Smooth muscle cell (in vitro differentiated cells): Measurements from ENCODE around the gene TPK1. TPM values are rescaled to one million over a fixed set of nuclear protein-coding genes. Genes with fewer than 3 reads are reported as not detected.

ENCODE experiments used
- DNase-seq: peaks from one replicate; lab custom pipeline; 2025; ENCODE audit not compliant: unreplicated experiment; lab: John Stamatoyannopoulos, UW
- H2AFZ ChIP-seq: fragments of 200-600 bp; sonication (generic); 2 replicates; pipeline ENCODE4 v1.6.0; 2016; ENCODE audit warnings: antibody characterized with exemption, low read depth, mild to moderate bottlenecking
- H3F3A ChIP-seq: fragments of 200-600 bp; sonication (generic); 2 replicates; pipeline ENCODE4 v1.6.0; 2017; ENCODE audit warnings: antibody characterized with exemption, low read depth
- H3K27ac ChIP-seq: fragments of 200-600 bp; sonication (generic); 2 replicates; pipeline ENCODE4 v1.5.1; 2016; ENCODE audit warnings: low read depth, mild to moderate bottlenecking
- H3K27me3 ChIP-seq: fragments of 200-600 bp; sonication (generic); 2 replicates; pipeline ENCODE4 v1.6.1; 2016; ENCODE audit warnings: low read depth, mild to moderate bottlenecking
- H3K36me3 ChIP-seq: fragments of 200-600 bp; sonication (generic); 2 replicates; pipeline ENCODE4 v1.5.1; 2016; ENCODE audit warnings: low read depth
- H3K4me1 ChIP-seq: fragments of 200-600 bp; sonication (generic); 2 replicates; pipeline ENCODE4 v1.5.1; 2016; ENCODE audit warnings: low read depth
- H3K4me2 ChIP-seq: fragments of 200-600 bp; sonication (generic); 2 replicates; pipeline ENCODE4 v1.6.0; 2016; ENCODE audit warnings: mild to moderate bottlenecking
- H3K4me3 ChIP-seq: fragments of 200-600 bp; sonication (generic); 2 replicates; pipeline ENCODE4 v1.5.1; 2016; ENCODE audit warnings: mild to moderate bottlenecking
- H3K79me2 ChIP-seq: fragments of 200-600 bp; sonication (generic); 2 replicates; pipeline ENCODE4 v1.6.0; 2016; ENCODE audit warnings: low read depth, mild to moderate bottlenecking
- H3K9ac ChIP-seq: fragments of 200-600 bp; sonication (generic); 2 replicates; pipeline ENCODE4 v1.6.0; 2016; ENCODE audit warnings: low read depth
- H3K9me3 ChIP-seq: fragments of 200-600 bp; sonication (generic); replicated peaks from 2 replicates; pipeline ENCODE4 v1.5.1; 2016; ENCODE audit warnings: low read depth
- H4K20me1 ChIP-seq: fragments of 200-600 bp; sonication (generic); 2 replicates; pipeline ENCODE4 v1.6.0; 2016; ENCODE audit warnings: low read depth
- WGBS: methylation state at CpG from one replicate; pipeline ENCODE4 v1.1.7; 2016; ENCODE audit warnings: low lambda C conversion rate; 5-methylcytosine and 5-hydroxymethylcytosine counted together
- polyA plus RNA-seq: library from polyadenylated mRNA; unstranded; fragments of >200 nt; fragmentation: Nextera tagmentation; extraction: Ambion mirVana; gene quantifications from 2 replicates; pipeline ENCODE4 v1.2.1, GENCODE V29; 2016
- total RNA-seq: library from RNA; depleted of rRNA; stranded (reverse); fragments of >200 nt; gene quantifications from 2 replicates; pipeline ENCODE4 v1.2.3, GENCODE V29; 2014
- TF ChIP-seq, protein P1 (sequence below): fragments of 200-600 bp; sonication (generic); IDR thresholded peaks from 2 replicates; pipeline ENCODE4 v1.5.1; 2017; ENCODE audit warnings: borderline replicate concordance, mild to moderate bottlenecking, antibody characterized with exemption; ENCODE audit not compliant: insufficient read depth, poor library complexity, severe bottlenecking

The TPK1 gene
- total and polyA plus RNA-seq, 2 experiments from 2014 or later: 1.2 to 1.9 TPM

DNA sequence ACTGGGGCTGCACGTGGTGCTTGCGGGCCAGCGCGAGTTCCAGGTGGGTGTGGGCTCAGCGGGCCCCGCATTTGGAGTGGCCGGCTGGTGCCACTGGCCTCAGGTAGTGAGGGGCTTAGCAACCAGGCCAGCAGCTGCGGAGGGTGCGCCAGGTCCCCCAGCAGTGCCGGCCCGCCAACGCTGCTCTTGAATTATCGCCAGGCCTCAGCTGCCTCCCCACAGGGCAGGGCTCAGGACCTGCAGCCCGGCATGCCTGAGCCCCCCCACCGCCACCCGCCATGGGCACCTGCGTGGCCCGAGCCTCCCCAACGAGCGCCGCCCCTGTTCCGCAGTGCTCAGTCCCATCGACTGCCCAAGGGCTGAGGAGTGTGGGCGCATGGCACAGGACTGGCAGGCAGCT lies 185.4 kb downstream of the TPK1 start:
- TF ChIP-seq, protein P1, sequence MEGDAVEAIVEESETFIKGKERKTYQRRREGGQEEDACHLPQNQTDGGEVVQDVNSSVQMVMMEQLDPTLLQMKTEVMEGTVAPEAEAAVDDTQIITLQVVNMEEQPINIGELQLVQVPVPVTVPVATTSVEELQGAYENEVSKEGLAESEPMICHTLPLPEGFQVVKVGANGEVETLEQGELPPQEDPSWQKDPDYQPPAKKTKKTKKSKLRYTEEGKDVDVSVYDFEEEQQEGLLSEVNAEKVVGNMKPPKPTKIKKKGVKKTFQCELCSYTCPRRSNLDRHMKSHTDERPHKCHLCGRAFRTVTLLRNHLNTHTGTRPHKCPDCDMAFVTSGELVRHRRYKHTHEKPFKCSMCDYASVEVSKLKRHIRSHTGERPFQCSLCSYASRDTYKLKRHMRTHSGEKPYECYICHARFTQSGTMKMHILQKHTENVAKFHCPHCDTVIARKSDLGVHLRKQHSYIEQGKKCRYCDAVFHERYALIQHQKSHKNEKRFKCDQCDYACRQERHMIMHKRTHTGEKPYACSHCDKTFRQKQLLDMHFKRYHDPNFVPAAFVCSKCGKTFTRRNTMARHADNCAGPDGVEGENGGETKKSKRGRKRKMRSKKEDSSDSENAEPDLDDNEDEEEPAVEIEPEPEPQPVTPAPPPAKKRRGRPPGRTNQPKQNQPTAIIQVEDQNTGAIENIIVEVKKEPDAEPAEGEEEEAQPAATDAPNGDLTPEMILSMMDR: no peak

DNA sequence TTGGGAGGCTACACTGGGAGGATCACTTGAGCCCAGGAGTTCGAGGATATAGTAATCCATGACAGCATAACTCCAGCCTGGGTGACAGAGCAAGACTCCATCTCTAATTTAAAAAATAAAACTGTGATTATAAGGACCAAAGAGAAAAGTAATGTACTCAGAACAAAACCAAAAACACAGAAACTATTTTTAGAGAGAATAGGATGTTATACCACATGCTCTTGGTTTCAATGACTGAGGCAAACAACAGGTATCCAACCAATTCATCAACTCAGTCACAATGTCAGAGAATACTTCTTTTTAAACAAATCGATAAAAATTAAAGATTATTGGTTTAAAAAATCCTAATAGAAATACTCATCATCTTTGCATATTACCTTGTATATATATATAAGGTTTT lies 186.7 kb downstream of the TPK1 start:
- Histone ChIP-seq H3K27ac (no peak overlapping the region), H3K27me3 (no peaks in the 10 kb centered on the region), H3K4me3 (no peak overlapping the region), H3K9ac (no peak overlapping the region), H2AFZ (no peak overlapping the region), H3K4me1 (no peaks in the 10 kb centered on the region), H3K9me3 (no peaks in the 10 kb centered on the region), H3K4me2 (no peak overlapping the region), H4K20me1 (no peaks in the 10 kb centered on the region), H3K79me2 (no peaks in the 10 kb centered on the region), H3F3A (no peaks in the 10 kb centered on the region), H3K36me3 (no peaks in the 10 kb centered on the region)
- TF ChIP-seq, protein P1: no peak
- 79% methylated on average over 2 of the region's 2 CpGs for WGBS
- no peak for DNase-seq

More for the DNA sequence above, 185.4 kb downstream of the TPK1 start:
- H3K9me3 ChIP-seq: no peaks in the 10 kb centered on the region
- H3F3A ChIP-seq: no peaks in the 10 kb centered on the region
- no peaks in the 10 kb centered on the region for H3K4me1 ChIP-seq
- no peak for DNase-seq
- H3K9ac ChIP-seq: no peak overlapping the region
- H3K4me3 ChIP-seq: no peak overlapping the region
- no peak overlapping the region for H2AFZ ChIP-seq
- H3K79me2 ChIP-seq: no peaks in the 10 kb centered on the region
- no peaks in the 10 kb centered on the region for H3K27me3 ChIP-seq
- no peaks in the 10 kb centered on the region for H4K20me1 ChIP-seq
- no peak overlapping the region for H3K27ac ChIP-seq
- no peak overlapping the region for H3K4me2 ChIP-seq
- no peaks in the 10 kb centered on the region for H3K36me3 ChIP-seq
- WGBS: 96% methylated on average over 24 of the region's 24 CpGs

DNA sequence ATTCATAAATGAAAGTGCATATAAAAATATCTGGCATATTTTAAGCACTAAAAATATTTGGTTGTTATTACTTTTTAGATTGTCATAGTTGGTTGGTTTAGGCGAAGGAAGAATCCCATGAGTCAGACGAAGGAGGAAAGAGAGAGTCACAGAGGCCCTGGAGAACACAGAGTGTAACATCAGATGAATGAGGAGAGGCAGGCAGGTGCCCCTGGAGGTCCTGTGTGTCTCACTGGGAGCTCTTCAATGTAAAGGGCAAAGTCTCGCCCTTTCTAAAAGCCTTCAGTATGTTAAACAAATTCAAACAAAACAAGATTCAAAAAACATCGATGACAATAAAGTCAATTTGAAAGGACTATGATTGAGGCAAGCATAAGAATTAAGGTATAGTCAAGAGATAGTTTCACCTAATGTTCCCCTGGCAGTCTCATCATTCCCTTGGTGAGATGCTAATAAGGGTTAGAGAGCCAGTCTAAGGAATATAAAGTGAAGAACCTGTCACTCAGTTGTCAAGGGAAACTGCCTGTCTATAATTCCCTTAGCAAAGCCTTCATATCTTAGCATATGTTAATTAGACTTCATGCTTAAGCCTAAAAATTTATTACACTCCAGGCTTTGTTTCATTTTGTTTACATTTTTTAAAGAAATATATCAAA lies 194.3 kb downstream of the TPK1 start:
- no peak overlapping the region for H3K4me3 ChIP-seq
- H3K9me3 ChIP-seq: no peaks in the 10 kb centered on the region
- no peak for DNase-seq
- H3K9ac ChIP-seq: no peak overlapping the region
- no peaks in the 10 kb centered on the region for H3K27me3 ChIP-seq
- no peaks in the 10 kb centered on the region for H3K36me3 ChIP-seq
- no peaks in the 10 kb centered on the region for H4K20me1 ChIP-seq
- no peaks in the 10 kb centered on the region for H3F3A ChIP-seq
- no peak overlapping the region for H2AFZ ChIP-seq
- no peak overlapping the region for H3K27ac ChIP-seq
- no peaks in the 10 kb centered on the region for H3K79me2 ChIP-seq
- TF ChIP-seq, protein P1: no peak
- 70% methylated on average over 4 of the region's 4 CpGs for WGBS
- H3K4me2 ChIP-seq: no peak overlapping the region
- no peaks in the 10 kb centered on the region for H3K4me1 ChIP-seq

DNA sequence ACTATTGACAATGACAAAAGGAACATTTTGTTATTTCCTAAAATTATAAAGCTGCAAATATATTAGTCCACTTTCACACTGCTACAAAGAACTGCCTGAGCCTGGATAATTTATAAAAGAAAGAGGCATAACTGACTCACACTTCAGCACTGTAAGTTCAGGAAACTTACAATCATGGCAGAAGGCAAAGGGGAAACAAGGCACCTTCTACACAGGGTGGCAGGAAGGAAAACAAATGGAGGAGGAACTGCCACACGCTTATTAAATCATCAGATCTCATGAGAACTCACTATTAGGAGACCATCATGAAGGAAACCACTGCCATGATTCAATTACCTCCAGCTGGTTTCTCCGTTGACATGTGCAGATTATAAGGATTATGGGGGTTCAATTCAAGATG lies 203.1 kb downstream of the TPK1 start:
- H3K4me2 ChIP-seq: no peak overlapping the region
- WGBS: 85% methylated on average over 2 of the region's 2 CpGs
- H3K9me3 ChIP-seq: no peaks in the 10 kb centered on the region
- H3K4me1 ChIP-seq: no peaks in the 10 kb centered on the region
- H3K79me2 ChIP-seq: no peaks in the 10 kb centered on the region
- H3K36me3 ChIP-seq: no peaks in the 10 kb centered on the region
- no peak overlapping the region for H2AFZ ChIP-seq
- no peaks in the 10 kb centered on the region for H4K20me1 ChIP-seq
- no peak overlapping the region for H3K27ac ChIP-seq
- H3K4me3 ChIP-seq: no peak overlapping the region
- TF ChIP-seq, protein P1: no peak
- H3F3A ChIP-seq: no peaks in the 10 kb centered on the region
- no peak overlapping the region for H3K9ac ChIP-seq
- no peaks in the 10 kb centered on the region for H3K27me3 ChIP-seq
- no peak for DNase-seq
